ENCODE results near the gene ATP1A2. TPM values are rescaled to one million over a fixed set of nuclear protein-coding genes. Genes with fewer than 3 reads are reported as not detected.

The ATP1A2 gene
- total and polyA plus RNA-seq, 4 donors = 0.09 to 1.5 (median 0.29) TPM

DNA sequence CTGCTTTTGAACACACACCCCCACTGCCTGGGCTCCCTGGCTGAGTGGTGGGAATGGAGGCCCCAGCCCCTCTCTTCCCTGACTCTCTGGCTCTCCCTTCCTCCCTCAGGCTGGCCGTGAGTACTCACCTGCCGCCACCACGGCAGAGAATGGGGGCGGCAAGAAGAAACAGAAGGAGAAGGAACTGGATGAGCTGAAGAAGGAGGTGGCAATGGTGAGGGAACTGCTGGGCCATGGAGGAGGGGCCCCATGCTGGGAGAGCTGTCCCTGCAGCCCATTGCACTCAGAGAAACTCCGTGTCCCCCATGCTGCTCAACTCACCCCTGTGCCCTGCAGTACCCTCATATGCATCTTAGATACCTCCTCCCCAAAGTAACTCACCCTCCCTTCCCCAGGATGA is 5.2 kb downstream of the ATP1A2 start:
- Histone ChIP-seq H3K27me3 (ENCODE audit: control insufficient read depth in 4 of 4, insufficient read depth in 4 of 4, low read length in 3 of 4) (peaks cover 0 to under 1% (median 0%) of the 10 kb centered on the region in 4 donors), H3K4me3 (ENCODE audit: low read depth in 1 of 3, low read length in 3 of 3) (no peak overlapping the region), H3K9me3 (ENCODE audit: control insufficient read depth in 4 of 4, low read length in 3 of 4) (no peaks in the 10 kb centered on the region), H3K27ac (ENCODE audit: low read depth in 1 of 2, low read length in 2 of 2) (no peak overlapping the region), H3K9ac (ENCODE audit: low read depth in 1 of 2, low read length in 2 of 2) (no peak overlapping the region), H3K4me1 (ENCODE audit: control insufficient read depth in 4 of 4, insufficient read depth in 4 of 4, low read length in 3 of 4) (no peaks in the 10 kb centered on the region), H3K36me3 (ENCODE audit: control insufficient read depth in 4 of 4, insufficient read depth in 3 of 4, low read depth in 1 of 4, low read length in 3 of 4) (no peaks in the 10 kb centered on the region)
- DNase-seq (ENCODE audit: low spot score) = no peak
- WGBS = 85% methylated on average over 5 of the region's 5 CpGs
- TF ChIP-seq, protein P1, sequence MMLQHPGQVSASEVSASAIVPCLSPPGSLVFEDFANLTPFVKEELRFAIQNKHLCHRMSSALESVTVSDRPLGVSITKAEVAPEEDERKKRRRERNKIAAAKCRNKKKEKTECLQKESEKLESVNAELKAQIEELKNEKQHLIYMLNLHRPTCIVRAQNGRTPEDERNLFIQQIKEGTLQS (IDR thresholded peaks at IDR 0.05) = no peak
- TF ChIP-seq HNF4A (conservative IDR thresholded peaks at IDR 0.05) = no peak
- TF ChIP-seq EGR1 (IDR thresholded peaks at IDR 0.05; ENCODE audit: low read depth in 2 of 2) = no peak
- no peak for TF ChIP-seq TAF1 (conservative IDR thresholded peaks at IDR 0.05)
- TF ChIP-seq, protein P2, sequence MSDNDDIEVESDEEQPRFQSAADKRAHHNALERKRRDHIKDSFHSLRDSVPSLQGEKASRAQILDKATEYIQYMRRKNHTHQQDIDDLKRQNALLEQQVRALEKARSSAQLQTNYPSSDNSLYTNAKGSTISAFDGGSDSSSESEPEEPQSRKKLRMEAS (IDR thresholded peaks at IDR 0.05) = no peak
- no peak for TF ChIP-seq JUND (IDR thresholded peaks at IDR 0.05)
- no peak for TF ChIP-seq GABPA (IDR thresholded peaks at IDR 0.05 in 1 of 2, conservative IDR thresholded peaks at IDR 0.05 in 1 of 2)
- TF ChIP-seq FOXA2 (IDR thresholded peaks at IDR 0.05) = no peak
- TF ChIP-seq ZBTB33 (IDR thresholded peaks at IDR 0.05) = no peak
- no peak for TF ChIP-seq SP1 (IDR thresholded peaks at IDR 0.05)
- no peak for TF ChIP-seq RXRA (IDR thresholded peaks at IDR 0.05)
- no peak for TF ChIP-seq CTCF (IDR thresholded peaks at IDR 0.05; ENCODE audit: low read depth, low read length, missing input control)
- no peak for TF ChIP-seq HNF4G (IDR thresholded peaks at IDR 0.05)
- no peak for TF ChIP-seq YY1 (IDR thresholded peaks at IDR 0.05)
- TF ChIP-seq FOXA1 (IDR thresholded peaks at IDR 0.05) = no peak
- TF ChIP-seq REST (IDR thresholded peaks at IDR 0.05) = no peak
- no peak for TF ChIP-seq NR2F2 (IDR thresholded peaks at IDR 0.05)

DNA sequence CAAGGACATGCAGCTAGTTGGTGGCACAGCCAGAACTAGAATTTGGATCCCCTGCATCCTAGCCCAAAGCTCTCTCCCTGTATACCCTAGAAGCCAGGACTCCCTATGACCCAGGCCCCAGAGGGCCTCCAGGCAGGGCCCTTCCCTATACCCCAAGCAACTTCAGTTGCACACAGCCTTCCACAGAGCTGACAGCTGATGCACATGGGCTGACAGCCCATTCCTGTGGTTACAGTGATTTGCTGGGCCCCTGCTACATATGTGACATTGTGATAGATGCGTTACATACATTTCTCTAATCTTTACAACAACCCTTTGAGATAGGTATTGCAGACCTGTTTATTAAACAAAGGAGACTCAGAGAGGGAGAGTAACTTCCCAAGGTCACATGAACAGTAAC is 5.8 kb downstream of the ATP1A2 start:
- no peak for DNase-seq (ENCODE audit: low spot score)
- 94% methylated on average over 1 of the region's 1 CpG for WGBS
- H3K9ac ChIP-seq (ENCODE audit: low read depth in 1 of 2, low read length in 2 of 2) = no peak overlapping the region
- no peak for TF ChIP-seq NR2F2 (IDR thresholded peaks at IDR 0.05)
- TF ChIP-seq RAD21 (IDR thresholded peaks at IDR 0.05) = no peak
- no peak for TF ChIP-seq GABPA (IDR thresholded peaks at IDR 0.05 in 1 of 2, conservative IDR thresholded peaks at IDR 0.05 in 1 of 2)
- no peak for TF ChIP-seq HNF4G (IDR thresholded peaks at IDR 0.05)
- no peak for TF ChIP-seq REST (IDR thresholded peaks at IDR 0.05)
- no peak for TF ChIP-seq FOXA2 (IDR thresholded peaks at IDR 0.05)
- no peak for TF ChIP-seq HNF4A (conservative IDR thresholded peaks at IDR 0.05)
- TF ChIP-seq RXRA (IDR thresholded peaks at IDR 0.05) = no peak
- TF ChIP-seq EGR1 (IDR thresholded peaks at IDR 0.05; ENCODE audit: low read depth in 2 of 2) = no peak
- TF ChIP-seq SP1 (IDR thresholded peaks at IDR 0.05) = no peak
- TF ChIP-seq FOXA1 (IDR thresholded peaks at IDR 0.05) = no peak
- TF ChIP-seq, protein P1 (IDR thresholded peaks at IDR 0.05) = no peak

More for the DNA sequence above, 5.8 kb downstream of the ATP1A2 start:
- Histone ChIP-seq H3K36me3 (ENCODE audit: control insufficient read depth in 4 of 4, insufficient read depth in 3 of 4, low read depth in 1 of 4, low read length in 3 of 4) (no peaks in the 10 kb centered on the region), H3K4me3 (ENCODE audit: low read depth in 1 of 3, low read length in 3 of 3) (no peak overlapping the region), H3K9me3 (ENCODE audit: control insufficient read depth in 4 of 4, low read length in 3 of 4) (no peaks in the 10 kb centered on the region), H3K4me1 (ENCODE audit: control insufficient read depth in 4 of 4, insufficient read depth in 4 of 4, low read length in 3 of 4) (no peaks in the 10 kb centered on the region), H3K27ac (ENCODE audit: low read depth in 1 of 2, low read length in 2 of 2) (no peak overlapping the region), H3K27me3 (ENCODE audit: control insufficient read depth in 4 of 4, insufficient read depth in 4 of 4, low read length in 3 of 4) (no peaks in the 10 kb centered on the region)
